GM18867 (cell line): ENCODE data around the gene YPEL3.

Source experiments
- ATAC-seq: cut with Tn5 transposase; IDR thresholded peaks from one replicate; pipeline ENCODE4 v1.9.1; 2021; ENCODE audit warnings: mild to moderate bottlenecking, moderate library complexity; ENCODE audit not compliant: unreplicated experiment

Gene YPEL3

GRCh38 chr16:30075503-30076275 is 20.3 kb downstream of the YPEL3 start, which contains the start of gene PPP4C:
Gene PPP4C (plus strand): TSS chr16:30075994. CDS start chr16:30076378, 384 bp downstream.
- ATAC-seq: peak; percentile 71

- no peak for ATAC-seq
These were observed 25.5 kb downstream of the YPEL3 start for GRCh38 chr16:30070490-30070889.

GRCh38 chr16:30069611-30070462 is 26.2 kb downstream of the YPEL3 start:
- ATAC-seq: no peak

- ATAC-seq: no peak
These were observed 27.0 kb downstream of the YPEL3 start for GRCh38 chr16:30068750-30069610.

GRCh38 chr16:30068333-30068732 is 27.7 kb downstream of the YPEL3 start:
- no peak for ATAC-seq

GRCh38 chr16:30067584-30067916 is 28.5 kb downstream of the YPEL3 start:
- ATAC-seq: no peak

GRCh38 chr16:30066761-30067583 is 29.0 kb downstream of the YPEL3 start:
- no peak for ATAC-seq

GRCh38 chr16:30065943-30066760 is 29.9 kb downstream of the YPEL3 start:
- ATAC-seq: no peak

- ATAC-seq: peak; percentile 77
These were observed 30.7 kb downstream of the YPEL3 start, which contains the start of gene ALDOA for GRCh38 chr16:30065102-30065942. Gene ALDOA (plus strand): TSS chr16:30065760. CDS start chr16:30066898, 1,138 bp downstream.

GRCh38 chr16:30064729-30065101 is 31.3 kb downstream of the YPEL3 start:
- peak; percentile 9 for ATAC-seq

GRCh38 chr16:30063893-30064728 is 31.9 kb downstream of the YPEL3 start:
- no peak for ATAC-seq

GRCh38 chr16:30063278-30063892 is 32.6 kb downstream of the YPEL3 start:
- ATAC-seq: no peak

GRCh38 chr16:30060836-30061554 is 35.0 kb downstream of the YPEL3 start:
- ATAC-seq: no peak

GRCh38 chr16:30060346-30060745 is 35.7 kb downstream of the YPEL3 start:
- ATAC-seq: no peak

- ATAC-seq: no peak
These were observed 41.0 kb downstream of the YPEL3 start for GRCh38 chr16:30054959-30055553.

- ATAC-seq: no peak
These were observed 41.6 kb downstream of the YPEL3 start for GRCh38 chr16:30054451-30054850.
